GM12892 (cell line): ENCODE results near the gene PROM2.

ENCODE experiments used
- POLR2A ChIP-seq: IDR thresholded peaks from 2 replicates; pipeline ENCODE4 v1.6.1; 2011; ENCODE audit warnings: low read depth, low read length, control low read depth
- POLR2AphosphoS5 ChIP-seq: IDR thresholded peaks from 2 replicates; pipeline ENCODE4 v1.6.1; 2011; ENCODE audit warnings: low read depth, low read length, control low read depth
- TAF1 ChIP-seq: IDR thresholded peaks from 2 replicates; pipeline ENCODE4 v1.6.1; 2011; ENCODE audit warnings: low read depth, mild to moderate bottlenecking, control low read depth, low read length, borderline replicate concordance

DNA sequence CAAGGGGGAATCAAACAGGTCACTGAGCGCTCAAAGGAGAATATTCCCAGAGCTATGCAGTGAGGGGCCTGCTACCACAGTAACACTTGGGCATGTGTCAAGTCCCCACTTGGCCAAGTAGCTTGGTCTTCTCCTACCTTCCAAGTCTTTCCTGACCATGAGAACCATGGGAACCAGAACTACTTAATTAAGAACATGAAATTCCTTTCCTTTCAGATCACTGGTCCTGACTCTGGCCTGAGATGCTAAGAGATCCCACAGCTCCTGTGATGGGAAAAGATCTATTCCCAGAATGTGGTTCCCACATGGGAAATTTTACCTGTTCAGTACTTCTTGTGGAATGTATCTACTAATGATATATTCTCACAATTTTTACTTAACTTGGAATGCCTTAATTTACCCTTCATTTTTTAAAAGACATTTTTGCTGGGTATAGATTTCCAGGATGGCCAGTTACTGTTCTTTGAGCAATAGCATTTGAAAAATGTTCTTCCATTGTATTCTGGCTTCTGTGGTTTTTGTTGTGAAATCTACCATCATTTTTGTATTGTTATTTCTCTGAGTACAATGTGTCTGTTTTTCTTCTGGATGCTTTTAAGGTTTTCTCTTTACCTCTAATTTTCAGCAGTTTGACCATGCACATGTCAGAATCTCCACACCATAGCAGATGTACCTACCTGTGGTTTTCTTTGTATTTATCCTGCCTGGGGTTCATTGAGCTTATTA lies 60.8 kb downstream of the PROM2 start:
- TF ChIP-seq POLR2AphosphoS5 (no peak), POLR2A (no peak), TAF1 (no peak)
